ENCODE results near the gene SCN1B.

The SCN1B gene

GRCh38 chr19:35037716-35038622, 7.7 kb downstream of the SCN1B start:
- Mint-ChIP-seq H3K4me1 (peaks cover 11% of the 10 kb centered on the region), H3K36me3 (ENCODE audit: insufficient read depth) (peaks cover 6% of the 10 kb centered on the region), H3K9me3 (no peaks in the 10 kb centered on the region), H3K27ac (ENCODE audit: low read depth) (no peak overlapping the region), H3K27me3 (no peaks in the 10 kb centered on the region), H3K4me3 (no peak overlapping the region)
- no peak for DNase-seq (ENCODE audit: low spot score in 2 of 2)
- ATAC-seq (replicated peaks; ENCODE audit: extremely low read depth, poor library complexity, severe bottlenecking): no peak

GRCh38 chr19:35038623-35039512, 8.6 kb downstream of the SCN1B start:
- Mint-ChIP-seq H3K9me3 (no peaks in the 10 kb centered on the region), H3K36me3 (ENCODE audit: insufficient read depth) (peaks cover 10% of the 10 kb centered on the region), H3K27ac (ENCODE audit: low read depth) (no peak overlapping the region), H3K27me3 (no peaks in the 10 kb centered on the region), H3K4me1 (peaks cover 12% of the 10 kb centered on the region), H3K4me3 (peak overlapping the region; percentile 11)
- ATAC-seq (replicated peaks; ENCODE audit: extremely low read depth, poor library complexity, severe bottlenecking) (no peak), DNase-seq (ENCODE audit: low spot score in 2 of 2) (no peak)

DNA sequence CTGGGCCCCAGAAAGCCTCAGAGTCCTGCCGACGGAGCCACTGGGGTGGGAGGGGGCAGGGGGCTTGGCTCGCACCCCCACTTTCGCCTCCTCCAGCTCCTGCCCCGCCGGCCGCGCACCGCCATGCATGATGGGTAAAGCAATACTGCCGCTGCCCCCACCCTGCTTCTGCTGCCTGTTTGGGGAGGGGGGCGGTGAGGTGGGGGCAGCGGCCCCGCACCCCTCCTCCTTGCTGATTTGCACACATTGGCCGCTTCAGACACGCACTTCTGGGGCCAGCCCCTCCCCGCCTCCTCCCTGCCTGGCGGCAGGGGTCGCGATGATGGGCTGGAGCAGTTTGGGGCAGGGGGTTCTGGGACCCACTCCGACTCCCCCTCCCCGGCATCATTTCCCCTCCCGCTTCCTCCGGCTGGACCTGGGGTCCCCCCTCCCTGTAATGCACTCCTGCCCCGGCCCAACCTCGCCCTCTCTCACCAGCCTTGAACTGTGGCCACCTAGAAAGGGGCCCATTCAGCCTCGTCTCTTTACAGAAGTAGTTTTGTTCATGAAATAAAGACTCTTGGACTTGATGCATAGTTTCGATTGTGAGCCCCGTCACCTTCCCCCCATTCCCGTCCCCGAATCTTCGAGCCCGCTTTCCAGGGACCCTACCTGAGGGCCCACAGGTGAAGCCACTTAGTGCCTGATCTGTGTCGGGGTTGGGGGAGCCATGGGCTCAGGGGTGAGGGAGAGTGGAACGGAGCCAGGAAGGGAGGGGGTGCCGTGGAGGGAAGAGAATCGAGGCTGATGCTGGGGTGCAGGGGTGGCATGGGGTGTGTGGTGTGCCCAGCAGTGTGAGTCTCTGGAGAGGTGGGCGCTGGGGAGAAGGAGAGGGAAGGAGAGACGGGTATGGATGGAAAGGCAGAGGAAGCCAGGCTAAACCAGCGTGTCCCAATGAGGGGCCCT, 9.9 kb downstream of the SCN1B start:
- no peaks in the 10 kb centered on the region for H3K9me3 Mint-ChIP-seq
- peak overlapping the region; percentile 44 for H3K27ac Mint-ChIP-seq (ENCODE audit: low read depth)
- H3K27me3 Mint-ChIP-seq: no peaks in the 10 kb centered on the region
- peak overlapping the region; percentile 78 for H3K4me3 Mint-ChIP-seq
- no peak for ATAC-seq (replicated peaks; ENCODE audit: extremely low read depth, poor library complexity, severe bottlenecking)
- H3K36me3 Mint-ChIP-seq (ENCODE audit: insufficient read depth): peaks cover 15% of the 10 kb centered on the region
- H3K4me1 Mint-ChIP-seq: peaks cover 20% of the 10 kb centered on the region
- DNase-seq (ENCODE audit: low spot score in 2 of 2): no peak

DNA sequence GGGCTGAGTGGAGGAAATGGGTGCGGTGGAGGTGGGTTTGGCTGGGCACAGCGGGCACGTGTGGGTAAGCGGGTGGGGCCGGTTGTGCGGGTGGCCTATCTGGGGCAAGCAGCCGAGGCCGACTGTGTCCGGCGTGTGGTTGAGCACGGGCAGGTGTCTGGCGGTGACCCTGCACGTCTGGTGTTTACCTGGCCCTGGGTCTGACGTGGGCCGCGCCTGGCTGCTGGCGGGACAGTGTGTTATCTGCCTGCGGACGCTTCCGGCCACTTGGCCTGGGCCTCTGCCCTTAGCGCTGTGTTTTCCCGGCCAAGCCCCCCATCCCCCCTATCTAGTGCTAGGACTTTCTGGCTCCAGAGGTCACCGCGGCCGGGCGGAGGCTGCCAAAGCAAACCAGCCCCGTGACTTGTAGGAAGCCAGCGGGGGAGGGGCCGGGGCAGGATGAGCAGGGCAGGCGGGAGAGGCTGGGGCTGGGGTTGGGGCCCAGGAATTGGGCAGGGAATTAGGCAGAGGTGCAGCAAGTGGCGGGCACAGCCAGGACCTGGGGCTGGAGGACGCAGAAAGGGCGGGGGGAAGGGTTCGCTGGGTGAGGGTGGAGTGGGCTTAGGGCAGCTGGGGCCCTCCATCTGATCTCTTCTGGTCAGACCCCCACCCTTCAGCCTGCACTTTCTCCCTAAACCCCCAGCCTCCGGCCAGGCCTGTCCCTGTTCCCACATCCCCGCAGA, 10.7 kb downstream of the SCN1B start:
- no peak for DNase-seq (ENCODE audit: low spot score in 2 of 2)
- Mint-ChIP-seq H3K27me3 (no peaks in the 10 kb centered on the region), H3K4me1 (peaks cover 27% of the 10 kb centered on the region), H3K4me3 (peak overlapping the region; percentile 78), H3K9me3 (no peaks in the 10 kb centered on the region), H3K36me3 (ENCODE audit: insufficient read depth) (peaks cover 15% of the 10 kb centered on the region), H3K27ac (ENCODE audit: low read depth) (peak overlapping the region; percentile 44)
- ATAC-seq (replicated peaks; ENCODE audit: extremely low read depth, poor library complexity, severe bottlenecking): peak; percentile 37

DNA sequence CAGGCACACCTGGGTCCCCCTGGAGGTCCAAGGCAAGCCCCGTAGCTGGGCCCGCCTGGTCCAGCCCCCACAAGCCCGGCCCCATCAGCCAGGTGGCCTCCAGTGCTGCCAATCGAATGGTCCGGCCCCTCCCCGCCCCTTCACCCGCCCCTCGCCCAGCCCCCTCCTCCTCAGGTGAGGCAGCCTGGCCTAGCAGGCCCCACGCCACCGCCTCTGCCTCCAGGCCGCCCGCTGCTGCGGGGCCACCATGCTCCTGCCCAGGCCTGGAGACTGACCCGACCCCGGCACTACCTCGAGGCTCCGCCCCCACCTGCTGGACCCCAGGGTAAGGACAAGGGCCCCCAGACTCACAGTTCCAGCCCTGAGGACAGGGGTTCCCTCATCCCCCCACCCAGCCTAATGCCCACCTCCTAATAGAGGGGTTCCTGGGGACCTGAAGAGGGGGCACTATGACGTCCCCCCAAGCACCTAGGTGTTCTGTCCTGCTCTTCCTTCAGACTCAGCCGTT, 11.3 kb downstream of the SCN1B start, which contains the start of gene HPN:
TSS of gene HPN (plus strand) at position 174 of the 508 bp plus-strand sequence. CDS start 786 bp downstream, outside the sequence.
- peak within 1 kb of the TSS; percentile 44 for H3K27ac Mint-ChIP-seq (ENCODE audit: low read depth)

DNA sequence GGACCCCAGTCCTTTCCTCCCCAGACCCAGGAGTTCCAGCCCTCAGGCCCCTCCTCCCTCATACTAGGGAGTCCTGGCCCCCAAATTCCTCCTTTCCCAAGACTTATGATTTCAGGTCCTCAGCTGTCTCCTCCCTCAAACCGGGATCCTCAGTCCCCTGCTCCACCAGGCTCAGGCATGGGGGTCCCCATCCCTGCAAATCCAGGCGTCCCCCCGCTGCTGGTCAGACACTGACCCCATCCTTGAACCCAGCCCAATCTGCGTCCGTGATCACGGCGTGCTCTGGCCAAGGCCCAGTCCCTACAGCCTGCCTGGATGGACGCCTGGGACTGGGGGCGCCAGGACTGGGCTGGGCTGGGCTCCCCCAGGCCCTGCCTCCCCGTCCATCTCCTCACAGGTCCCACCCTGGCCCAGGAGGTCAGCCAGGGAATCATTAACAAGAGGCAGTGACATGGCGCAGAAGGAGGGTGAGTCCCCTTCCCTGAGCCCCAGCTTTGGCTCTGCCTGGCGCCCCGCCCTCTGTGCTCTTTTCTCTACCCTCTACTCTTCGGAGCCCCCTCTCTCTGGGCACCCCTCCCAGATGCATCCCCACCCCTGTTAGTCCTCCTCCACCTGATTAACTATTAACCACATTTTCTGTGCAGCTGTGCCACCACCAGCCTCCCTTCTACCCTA, 11.9 kb downstream of the SCN1B start:
- Mint-ChIP-seq H3K27me3 (no peaks in the 10 kb centered on the region), H3K27ac (ENCODE audit: low read depth) (no peak overlapping the region), H3K36me3 (ENCODE audit: insufficient read depth) (peaks cover 15% of the 10 kb centered on the region), H3K4me1 (peaks cover 27% of the 10 kb centered on the region), H3K4me3 (no peak overlapping the region), H3K9me3 (no peaks in the 10 kb centered on the region)
- DNase-seq (ENCODE audit: low spot score in 2 of 2): no peak
- ATAC-seq (replicated peaks; ENCODE audit: extremely low read depth, poor library complexity, severe bottlenecking): no peak

More for the DNA sequence above, 11.3 kb downstream of the SCN1B start, which contains the start of gene HPN:
- Mint-ChIP-seq H3K36me3 (ENCODE audit: insufficient read depth) (peaks cover 15% of the 10 kb centered on the region), H3K4me1 (peaks cover 27% of the 10 kb centered on the region), H3K4me3 (peak within 1 kb of the TSS; percentile 78), H3K27me3 (no peaks in the 10 kb centered on the region), H3K9me3 (no peaks in the 10 kb centered on the region)
- no peak for DNase-seq (ENCODE audit: low spot score in 2 of 2)
- no peak for ATAC-seq (replicated peaks; ENCODE audit: extremely low read depth, poor library complexity, severe bottlenecking)

- Mint-ChIP-seq H3K27me3 (no peaks in the 10 kb centered on the region), H3K4me1 (peaks cover 27% of the 10 kb centered on the region), H3K9me3 (no peaks in the 10 kb centered on the region), H3K36me3 (ENCODE audit: insufficient read depth) (peaks cover 15% of the 10 kb centered on the region), H3K27ac (ENCODE audit: low read depth) (no peak overlapping the region), H3K4me3 (no peak overlapping the region)
- DNase-seq (ENCODE audit: low spot score in 2 of 2) (no peak), ATAC-seq (replicated peaks; ENCODE audit: extremely low read depth, poor library complexity, severe bottlenecking) (no peak)
Measured at GRCh38 chr19:35042954-35043604, 12.8 kb downstream of the SCN1B start.

DNA sequence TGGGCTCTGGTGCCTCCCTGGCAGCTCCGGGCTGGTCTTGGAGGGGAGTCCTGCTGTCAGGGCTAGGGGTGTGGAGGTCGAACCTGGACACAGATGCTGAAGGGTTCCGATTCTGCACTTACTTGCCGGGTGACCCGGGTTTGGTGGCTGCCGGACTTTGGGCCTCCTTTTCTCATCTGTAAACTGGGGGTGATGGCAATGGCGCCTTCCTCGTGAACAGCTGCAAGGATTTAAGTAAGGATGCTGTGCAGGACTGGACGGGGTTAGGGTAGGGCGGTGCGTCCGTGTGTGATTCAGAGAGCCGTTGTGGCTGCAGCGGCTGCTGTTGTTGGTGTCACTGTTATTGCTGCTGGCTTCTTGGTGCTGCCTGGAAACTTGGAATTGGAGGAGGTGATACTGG, 13.6 kb downstream of the SCN1B start:
- Mint-ChIP-seq H3K27me3 (no peaks in the 10 kb centered on the region), H3K9me3 (no peaks in the 10 kb centered on the region), H3K4me1 (peaks cover 27% of the 10 kb centered on the region), H3K36me3 (ENCODE audit: insufficient read depth) (peaks cover 15% of the 10 kb centered on the region), H3K4me3 (peak overlapping the region; percentile 35), H3K27ac (ENCODE audit: low read depth) (peak overlapping the region; percentile 44)
- DNase-seq (ENCODE audit: low spot score in 2 of 2): no peak
- no peak for ATAC-seq (replicated peaks; ENCODE audit: extremely low read depth, poor library complexity, severe bottlenecking)

DNA sequence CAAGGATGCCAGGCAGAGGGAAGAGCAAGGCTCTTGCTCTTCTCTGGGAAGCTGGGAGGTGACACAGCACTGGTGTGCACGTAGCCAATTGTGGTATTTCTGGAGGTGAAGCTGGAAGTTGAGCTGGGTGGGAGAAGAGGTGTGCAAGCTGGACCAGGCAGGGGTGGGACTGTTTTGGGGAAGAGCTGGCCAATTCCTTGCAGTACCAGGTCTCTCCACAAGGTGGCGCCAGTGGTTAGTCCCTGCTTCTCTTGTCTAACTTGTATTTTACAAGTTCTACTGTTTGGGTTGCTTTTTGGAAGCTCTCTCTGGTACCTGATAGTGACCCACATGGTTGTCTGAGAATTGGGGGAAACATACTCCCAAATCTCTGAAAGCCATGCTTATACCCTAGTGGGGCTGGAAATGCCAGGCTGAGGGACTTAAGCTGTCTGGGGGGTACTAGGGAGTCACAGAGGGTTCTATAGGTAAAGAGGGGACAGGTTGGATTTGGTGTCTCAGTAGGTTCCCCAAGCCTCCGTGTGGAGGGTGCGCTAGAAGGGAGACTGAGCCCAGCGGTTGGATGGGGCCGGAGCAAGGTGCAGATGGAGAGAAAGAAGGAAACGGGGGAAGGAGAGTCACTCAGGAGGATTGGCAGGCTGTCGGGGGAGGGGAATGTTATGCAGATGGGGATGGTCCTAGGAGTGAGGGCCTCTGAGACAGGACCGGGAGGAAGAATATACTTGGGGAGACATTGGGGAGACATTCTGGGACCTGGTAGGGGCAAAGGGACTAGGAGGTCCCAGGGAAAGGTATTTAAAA, 14.2 kb downstream of the SCN1B start:
- ATAC-seq (replicated peaks; ENCODE audit: extremely low read depth, poor library complexity, severe bottlenecking): no peak

DNA sequence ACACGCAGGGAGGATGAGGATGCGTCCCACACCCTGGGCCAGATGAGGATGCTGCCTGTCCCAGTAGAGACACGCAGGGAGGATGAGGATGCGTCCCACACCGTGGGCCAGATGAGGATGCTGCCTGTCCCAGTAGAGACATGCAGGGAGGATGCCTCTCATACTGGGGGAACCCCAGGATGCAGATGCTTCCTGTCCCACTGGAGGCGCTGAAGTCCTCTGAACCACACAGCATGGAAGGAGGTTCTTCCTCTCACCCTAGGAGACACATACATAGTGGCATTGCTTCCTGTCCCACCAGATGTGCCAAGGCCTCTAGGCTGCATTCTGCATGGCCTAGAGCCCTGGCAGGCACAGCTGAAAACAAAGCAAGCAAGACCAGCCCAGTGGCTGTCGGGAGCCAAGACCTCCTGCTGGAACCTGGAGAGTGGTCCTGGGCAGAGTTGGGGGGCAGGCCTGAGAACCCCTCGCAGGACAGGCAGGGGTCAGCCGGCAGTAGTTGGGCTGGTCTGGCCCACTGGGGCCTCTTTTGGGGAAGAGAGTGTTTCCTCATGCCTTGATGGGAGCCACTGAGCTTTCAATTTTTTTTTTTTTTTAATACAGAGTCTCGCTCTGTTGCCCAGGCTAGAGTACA, 15.5 kb downstream of the SCN1B start:
- DNase-seq (ENCODE audit: low spot score in 2 of 2): peak in 1 of 2 donors; percentile 26
- Mint-ChIP-seq H3K4me1 (peaks cover 18% of the 10 kb centered on the region), H3K27ac (ENCODE audit: low read depth) (no peak overlapping the region), H3K27me3 (no peaks in the 10 kb centered on the region), H3K4me3 (no peak overlapping the region), H3K9me3 (no peaks in the 10 kb centered on the region), H3K36me3 (ENCODE audit: insufficient read depth) (peaks cover 12% of the 10 kb centered on the region)
- ATAC-seq (replicated peaks; ENCODE audit: extremely low read depth, poor library complexity, severe bottlenecking): peak; percentile 76

More for the DNA sequence above, 14.2 kb downstream of the SCN1B start:
- Mint-ChIP-seq H3K27ac (ENCODE audit: low read depth) (peak overlapping the region; percentile 44), H3K9me3 (no peaks in the 10 kb centered on the region), H3K36me3 (ENCODE audit: insufficient read depth) (peaks cover 15% of the 10 kb centered on the region), H3K4me3 (peak overlapping the region; percentile 35), H3K27me3 (no peaks in the 10 kb centered on the region), H3K4me1 (peaks cover 27% of the 10 kb centered on the region)
- DNase-seq (ENCODE audit: low spot score in 2 of 2): peak; percentile 34 to 61

All from central memory CD8-positive, alpha-beta T cell (primary cell).